GM12873 (cell line): ENCODE results near the gene FAM20B.

Source experiments
- CTCF ChIP-seq: IDR thresholded peaks from 2 replicates; pipeline ENCODE4 v1.5.1; 2012; ENCODE audit warnings: low read depth, mild to moderate bottlenecking, moderate library complexity, low read length, control low read depth; ENCODE audit not compliant: insufficient read depth; ENCODE audit errors: missing control alignments

FAM20B gene

DNA sequence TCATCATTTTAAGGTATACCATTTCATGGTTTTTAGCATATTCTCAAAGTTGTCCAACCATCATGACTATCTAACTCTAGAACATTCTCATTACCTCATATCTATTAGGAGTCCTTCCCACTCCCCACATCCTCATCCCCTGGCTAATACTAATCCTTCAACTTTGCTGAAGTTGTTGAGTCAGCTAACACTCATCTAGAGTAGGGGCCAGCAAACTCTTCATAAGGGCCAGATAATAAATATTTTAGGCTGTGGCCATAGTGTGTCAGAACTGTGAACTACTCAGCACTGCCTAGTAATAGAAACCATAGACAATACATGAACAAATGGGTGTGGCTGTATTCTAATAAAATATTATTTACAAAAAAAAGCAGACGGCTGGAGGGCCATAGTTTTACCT is 99.2 kb downstream of the FAM20B start:
- no peak for TF ChIP-seq CTCF
